H1 (cell line): ENCODE measurements around the gene TBX2. TPM values are rescaled to one million over a fixed set of nuclear protein-coding genes. Genes with fewer than 3 reads are reported as not detected.

Experiments used
- CTCF ChIA-PET: fragments of 300-600 bp; sonication (Branson Sonifier 250); formaldehyde crosslinking; loops from one replicate; lab custom pipeline; 2021; ENCODE audit not compliant: partially characterized antibody; lab: Charles Lee
- POLR2A ChIA-PET: fragments of 300-600 bp; sonication (Branson Sonifier 250); formaldehyde crosslinking; loops from one replicate; lab custom pipeline; 2021; ENCODE audit warnings: inconsistent platforms; ENCODE audit not compliant: partially characterized antibody; lab: Charles Lee
- DNase-seq, 2 experiments: peaks; one replicate each; pipeline versions ENCODE4 v3.0.0 to v3.0.0-alpha.2; 2010 to 2022; ENCODE audit warnings: low spot score in 2 of 2, low read depth in 1 of 2, mixed read lengths in 1 of 2
- FAIRE-seq: peaks from 2 replicates; lab custom pipeline; 2011; peaks lifted over from hg19 to GRCh38; lab: Jason Lieb, UNC
- H2AFZ ChIP-seq: 2 replicates; pipeline ENCODE4 v1.8.1; 2012; ENCODE audit warnings: low read length, inconsistent platforms
- H2AK5ac ChIP-seq: 2 replicates; pipeline ENCODE4 v1.6.1; 2013; ENCODE audit warnings: low read depth, low read length
- H2BK120ac ChIP-seq: replicated peaks from 2 replicates; pipeline ENCODE3; 2013; ENCODE audit warnings: low read depth, low read length, inconsistent platforms
- H2BK12ac ChIP-seq: 2 replicates; pipeline ENCODE4 v1.6.1; 2013; ENCODE audit warnings: low read depth, low read length
- H2BK15ac ChIP-seq: 2 replicates; pipeline ENCODE4 v1.6.1; 2013; ENCODE audit warnings: low read length
- H2BK20ac ChIP-seq: 2 replicates; pipeline ENCODE4 v1.6.1; 2013; ENCODE audit warnings: low read length
- H2BK5ac ChIP-seq: 2 replicates; pipeline ENCODE4 v1.6.1; 2013; ENCODE audit warnings: low read depth, low read length
- H3K14ac ChIP-seq: 2 replicates; pipeline ENCODE4 v1.6.1; 2013; ENCODE audit warnings: inconsistent platforms; ENCODE audit not compliant: insufficient read length
- H3K18ac ChIP-seq: 2 replicates; pipeline ENCODE4 v1.6.1; 2013; ENCODE audit warnings: low read length; ENCODE audit errors: extremely low read depth
- H3K23ac ChIP-seq: 2 replicates; pipeline ENCODE4 v1.6.1; 2013; ENCODE audit warnings: inconsistent platforms; ENCODE audit not compliant: insufficient read length
- H3K23me2 ChIP-seq: 2 replicates; pipeline ENCODE4 v1.6.1; 2013; ENCODE audit warnings: low read depth, low read length
- H3K27ac ChIP-seq: 2 replicates; pipeline ENCODE4 v1.6.1; 2011; ENCODE audit warnings: low read depth, low read length, inconsistent platforms
- H3K27me3 ChIP-seq, 4 experiments: replicated peaks in 1 of 4; 1 replicate in 1 of 4; 2 replicates in 3 of 4; pipeline versions ENCODE4 v1.6.1 to v1.8.1; 2011 to 2013; ENCODE audit warnings: low read length in 3 of 4, mild to moderate bottlenecking in 3 of 4, inconsistent platforms in 2 of 4, mixed read lengths in 2 of 4, moderate library complexity in 1 of 4; ENCODE audit not compliant: control insufficient read depth in 3 of 4, insufficient read depth in 3 of 4; ENCODE audit errors: extremely low read depth in 1 of 4
- H3K36me3 ChIP-seq, 4 experiments: 2 replicates each; pipeline versions ENCODE4 v1.6.1 to v1.8.1; 2011 to 2013; ENCODE audit warnings: mild to moderate bottlenecking in 4 of 4, low read length in 3 of 4, moderate library complexity in 2 of 4, control low read depth in 1 of 4, inconsistent platforms in 1 of 4; ENCODE audit not compliant: insufficient read depth in 4 of 4, control insufficient read depth in 2 of 4
- H3K4ac ChIP-seq: replicated peaks from 2 replicates; pipeline ENCODE3; 2013; ENCODE audit warnings: low read length, low read depth, mixed read lengths, inconsistent platforms; ENCODE audit not compliant: insufficient read length
- H3K4me1 ChIP-seq, 4 experiments: replicated peaks in 1 of 4; 1 replicate in 1 of 4; 2 replicates in 3 of 4; pipeline versions ENCODE4 v1.6.1 to v1.8.1; 2011 to 2013; ENCODE audit warnings: low read length in 3 of 4, inconsistent platforms in 2 of 4, mixed read lengths in 1 of 4; ENCODE audit not compliant: insufficient read depth in 4 of 4, control insufficient read depth in 3 of 4
- H3K4me2 ChIP-seq, 2 experiments: 2 replicates each; pipeline versions ENCODE4 v1.6.1 to v1.8.1; 2011 to 2013; ENCODE audit warnings: low read depth in 2 of 2, low read length in 2 of 2, control low read depth in 1 of 2, inconsistent platforms in 1 of 2, mild to moderate bottlenecking in 1 of 2; ENCODE audit not compliant: insufficient read depth in 1 of 2
- H3K4me3 ChIP-seq, 4 experiments: fragments of 200-600, 300-600 bp in 1 of 4; sonication (generic), shearing (Covaris generic), sonication (Bioruptor Twin) in 1 of 4; 2 replicates each; pipeline versions ENCODE4 v1.5.1 to v1.8.1; 2011 to 2016; ENCODE audit warnings: low read length in 4 of 4, low read depth in 3 of 4, control low read depth in 2 of 4, inconsistent platforms in 2 of 4, mild to moderate bottlenecking in 2 of 4, mixed read lengths in 1 of 4, moderate library complexity in 1 of 4; ENCODE audit not compliant: insufficient read depth in 2 of 4; ENCODE audit errors: extremely low read depth in 1 of 4
- H3K56ac ChIP-seq: replicated peaks from 2 replicates; pipeline ENCODE3; 2013; ENCODE audit warnings: low read depth, mild to moderate bottlenecking, mixed read lengths, low read length, inconsistent platforms; ENCODE audit not compliant: insufficient read length
- H3K79me1 ChIP-seq: 2 replicates; pipeline ENCODE4 v1.6.1; 2013; ENCODE audit warnings: low read depth, low read length, control low read depth
- H3K79me2 ChIP-seq, 2 experiments: 2 replicates each; pipeline versions ENCODE4 v1.6.1 to v1.8.1; 2012 to 2013; ENCODE audit warnings: low read length in 2 of 2, mild to moderate bottlenecking in 2 of 2, inconsistent platforms in 1 of 2; ENCODE audit not compliant: insufficient read depth in 2 of 2, control insufficient read depth in 1 of 2
- H3K9ac ChIP-seq, 4 experiments: replicated peaks in 1 of 4; 1 replicate in 1 of 4; 2 replicates in 3 of 4; pipeline versions ENCODE4 v1.6.1 to v1.8.1; 2011 to 2013; ENCODE audit warnings: low read depth in 3 of 4, low read length in 3 of 4, control low read depth in 2 of 4, mild to moderate bottlenecking in 2 of 4, moderate library complexity in 2 of 4, inconsistent platforms in 1 of 4; ENCODE audit errors: extremely low read depth in 1 of 4
- H3K9me3 ChIP-seq, 2 experiments: 2 replicates each; pipeline versions ENCODE4 v1.6.1 to v1.8.1; 2012 to 2013; ENCODE audit warnings: mild to moderate bottlenecking in 2 of 2, moderate library complexity in 2 of 2, control low read depth in 1 of 2, inconsistent platforms in 1 of 2, low read depth in 1 of 2, low read length in 1 of 2, mixed read lengths in 1 of 2; ENCODE audit not compliant: insufficient read depth in 2 of 2
- H4K20me1 ChIP-seq, 2 experiments: replicated peaks in 1 of 2; 2 replicates each; pipeline versions ENCODE3 to v1.8.1; 2011 to 2013; ENCODE audit warnings: inconsistent platforms in 2 of 2, low read length in 2 of 2, mild to moderate bottlenecking in 1 of 2; ENCODE audit not compliant: insufficient read depth in 2 of 2, control insufficient read depth in 1 of 2
- H4K5ac ChIP-seq: 2 replicates; pipeline ENCODE4 v1.6.1; 2013; ENCODE audit warnings: low read length, low read depth, mixed read lengths, inconsistent platforms; ENCODE audit not compliant: insufficient read length
- H4K8ac ChIP-seq: 2 replicates; pipeline ENCODE4 v1.8.0; 2013; ENCODE audit warnings: mild to moderate bottlenecking, moderate library complexity, low read length, inconsistent platforms; ENCODE audit not compliant: insufficient read depth; ENCODE audit errors: extremely low read depth
- H4K91ac ChIP-seq: replicated peaks from 2 replicates; pipeline ENCODE3; 2013; ENCODE audit warnings: low read length, mixed read lengths, inconsistent platforms; ENCODE audit not compliant: insufficient read length
- ASH2L ChIP-seq: fragments of 200-600, 300-600 bp; sonication (generic); IDR thresholded peaks from one replicate; pipeline ENCODE4 v1.7.1; 2017; ENCODE audit warnings: low read length
- CBX8 ChIP-seq: fragments of 300-800, 300-1000 bp; sonication (generic); IDR thresholded peaks from 2 replicates; pipeline ENCODE4 v1.7.1; 2016; ENCODE audit warnings: low read depth, low read length, borderline replicate concordance
- CTBP2 ChIP-seq: IDR thresholded peaks from 2 replicates; pipeline ENCODE4 v1.7.0; 2011; ENCODE audit warnings: borderline replicate concordance, mild to moderate bottlenecking, moderate library complexity, mixed read lengths, low read length; ENCODE audit not compliant: insufficient read depth, insufficient read length
- HDAC2 ChIP-seq, 2 experiments: fragments of 300-600 bp in 1 of 2; sonication (generic) in 1 of 2; IDR thresholded peaks; 2 replicates each; pipeline ENCODE4 v1.6.1; 2011 to 2012; ENCODE audit warnings: low read depth in 2 of 2, low read length in 2 of 2, mild to moderate bottlenecking in 2 of 2, moderate library complexity in 2 of 2, borderline replicate concordance in 1 of 2, inconsistent platforms in 1 of 2
- MAFK ChIP-seq: IDR thresholded peaks from 2 replicates; pipeline ENCODE4 v1.6.1; 2012; ENCODE audit warnings: low read depth, mild to moderate bottlenecking, improper control_type of control experiment, low read length
- POLR2AphosphoS5 ChIP-seq: IDR thresholded peaks from 2 replicates; pipeline ENCODE4 v1.6.1; 2011; ENCODE audit warnings: low read depth, low read length
- RFX5 ChIP-seq: IDR thresholded peaks from 2 replicates; pipeline ENCODE4 v1.6.1; 2011; ENCODE audit warnings: low read depth, low read length, improper control_type of control experiment, borderline replicate concordance
- SIN3A ChIP-seq, 2 experiments: IDR thresholded peaks in 1 of 2; conservative IDR thresholded peaks in 1 of 2; 2 replicates each; pipeline ENCODE4 v1.6.1; 2011 to 2012; ENCODE audit warnings: low read length in 2 of 2, improper control_type of control experiment in 1 of 2, low read depth in 1 of 2, mild to moderate bottlenecking in 1 of 2
- SIX5 ChIP-seq: IDR thresholded peaks from 2 replicates; pipeline ENCODE4 v1.6.1; 2011; ENCODE audit warnings: mild to moderate bottlenecking, low read depth, low read length
- SUZ12 ChIP-seq: fragments of 200-600 bp; sonication (generic); IDR thresholded peaks from 2 replicates; pipeline ENCODE4 v1.6.1; 2012; ENCODE audit warnings: mild to moderate bottlenecking, inconsistent platforms, low read length, moderate library complexity, mixed read lengths
- WGBS, 2 experiments: shearing (Covaris generic) in 1 of 2; methylation state at CpG; one replicate each; pipeline versions ENCODE4 v1.1.6 to v1.1.7; 2013 to 2015; ENCODE audit warnings: low lambda C conversion rate in 2 of 2, mixed read lengths in 2 of 2, inconsistent platforms in 1 of 2, low coverage in 1 of 2, missing lambda C conversion rate in 1 of 2; ENCODE audit not compliant: insufficient replicate concordance in 2 of 2, insufficient coverage in 1 of 2, insufficient read length in 1 of 2; ENCODE audit errors: extremely low coverage in 1 of 2, missing lambda C conversion rate in 1 of 2; 5-methylcytosine and 5-hydroxymethylcytosine counted together
- polyA plus RNA-seq, 7 experiments: library from polyadenylated mRNA; depleted of rRNA in 3 of 7; stranded (reverse) in 5 of 7; unstranded in 2 of 7; fragments of >200 nt in 5 of 7; fragments of 200-250 nt in 2 of 7; gene quantifications; 1 replicate in 5 of 7; 2 replicates in 1 of 7; 4 replicates in 1 of 7; pipeline versions ENCODE4 v1.2.1 to v1.2.3, GENCODE V29; 2011 to 2013; ENCODE audit warnings: missing spikeins in 2 of 7, mixed read lengths in 2 of 7
- total RNA-seq: library from RNA; stranded (reverse); fragmentation: NEBNext Ultra II Directional; extraction: Animal tissue kit (Norgen Biotek cat#: 25700); gene quantifications from 2 replicates; pipeline ENCODE4 v1.2.1, GENCODE V29; 2021

Gene TBX2
- total and polyA plus RNA-seq, 2 of the 8 experiments (the other 6 are each of a cell fraction or from before 2014, with no cell fraction given): not detected

- no peak overlapping the region for H3K4ac ChIP-seq
- 0 out of 2 replicates have a peak overlapping the region, but pooled peaks have one; percentile 28 for H2BK20ac ChIP-seq
- H2BK120ac ChIP-seq: no peak overlapping the region
- H3K9me3 ChIP-seq: peaks cover 0 to 4% of the 10 kb centered on the region in 2 experiments; a peak in 1 of 4 replicates
- peaks cover 27 to 29% of the 10 kb centered on the region in 2 experiments for H4K20me1 ChIP-seq
- no peak overlapping the region for H4K5ac ChIP-seq
- H2BK12ac ChIP-seq: peak overlapping the region; percentile 68; the same call in 1 of the 2 replicates
- H3K79me2 ChIP-seq: no peaks in the 10 kb centered on the region
- H3K18ac ChIP-seq: 0 out of 2 replicates have a peak overlapping the region, but pooled peaks have one; percentile 27
- POLR2A ChIA-PET: interaction anchor here (0.9 to 1.6 kb wide), 4 partner anchors 9 to 51 kb away, joined by 4 to 5 read pairs (median 4); no protein-coding TSS in a partner anchor
- peaks cover 2 to 36% (median 13%) of the 10 kb centered on the region in 4 experiments; a peak in 6 of 7 replicates for H3K4me1 ChIP-seq
- H2AFZ ChIP-seq: no peak overlapping the region
- H3K4me3 ChIP-seq: peak overlapping the region in 1 of 4 experiments; percentile 28; a peak in 2 of 8 replicates
- no peak overlapping the region for H3K56ac ChIP-seq
- WGBS, 2 experiments: 13% methylated on average over 18 of the region's 18 CpGs; no CpG with 5 or more reads in 1 of the 2 experiments
- H3K36me3 ChIP-seq: peaks cover 0 to 22% (median 0%) of the 10 kb centered on the region in 4 experiments; a peak in 1 of 8 replicates
- no peak overlapping the region for H3K14ac ChIP-seq
- DNase-seq (peak in 1 of 2 experiments; percentile 68), FAIRE-seq (no peak)
- H3K4me2 ChIP-seq: peak overlapping the region; percentile 26 to 52; a peak in 2 of 4 replicates
- H3K23ac ChIP-seq: no peak overlapping the region
- no peak overlapping the region for H4K91ac ChIP-seq
- H3K79me1 ChIP-seq: no peaks in the 10 kb centered on the region
- peaks cover 4% of the 10 kb centered on the region; the same call in 1 of the 2 replicates for H3K23me2 ChIP-seq
- no peak overlapping the region for H3K9ac ChIP-seq
- H3K27me3 ChIP-seq: peaks cover 91 to 100% (median 97%) of the 10 kb centered on the region in 4 experiments
- H2BK15ac ChIP-seq: peak overlapping the region; percentile 96
- no peak overlapping the region; the same call in 1 of the 2 replicates for H4K8ac ChIP-seq
- H2BK5ac ChIP-seq: no peak overlapping the region
- H2AK5ac ChIP-seq: peak overlapping the region; percentile 61; the same call in 1 of the 2 replicates
- CTCF ChIA-PET: interaction anchor here (0.6 to 11.6 kb wide), 12 partner anchors 8 to 123 kb away, joined by 3 to 136 read pairs (median 4); no protein-coding TSS in a partner anchor
- H3K27ac ChIP-seq: no peak overlapping the region
- TF ChIP-seq SIX5 (no peak), SUZ12 (0 out of 2 replicates have a peak, but pooled peaks have one; percentile 17), MAFK (no peak), RFX5 (no peak), SIN3A (conservative IDR thresholded peaks at IDR 0.05 in 1 of 2, IDR thresholded peaks at IDR 0.05 in 1 of 2; ENCODE audit: low read depth in 1 of 2, low read length in 2 of 2) (no peak), HDAC2 (IDR thresholded peaks at IDR 0.05; ENCODE audit: borderline replicate concordance in 1 of 2, low read depth in 2 of 2, low read length in 2 of 2) (no peak), CTBP2 (peak; percentile 77), POLR2AphosphoS5 (no peak), ASH2L (no peak), CBX8 (no peak; the same call in 1 of the 2 replicates)
Observed at GRCh38 chr17:61455324-61456060, 55.8 kb downstream of the TBX2 start.
